ENCODE measurements around the gene DIAPH2.

DIAPH2 gene

GRCh38 chrX:97030463-97030862, 345.8 kb downstream of the DIAPH2 start:
- no peaks in the 10 kb centered on the region for H3K9me3 ChIP-seq (ENCODE audit: control insufficient read depth, low read length)
- WGBS, 2 experiments (ENCODE audit: insufficient coverage in 2 of 2): no CpG with 5 or more reads among the region's 2 CpGs
- H3K36me3 ChIP-seq (ENCODE audit: control insufficient read depth, insufficient read depth, low read length): no peaks in the 10 kb centered on the region
- H3K4me1 ChIP-seq (ENCODE audit: control insufficient read depth, insufficient read depth, low read length, poor library complexity, severe bottlenecking): no peaks in the 10 kb centered on the region
- H3K27ac ChIP-seq (ENCODE audit: low read depth, low read length, severe bottlenecking): no peak overlapping the region
- no peak overlapping the region for H3K4me3 ChIP-seq (ENCODE audit: extremely low read depth, insufficient read depth, low read length, poor library complexity, severe bottlenecking)

- H3K9me3 ChIP-seq (ENCODE audit: control insufficient read depth, low read length): no peaks in the 10 kb centered on the region
- WGBS, 2 experiments (ENCODE audit: insufficient coverage in 2 of 2): no CpG with 5 or more reads among the region's 1 CpG
- no peak overlapping the region for H3K4me3 ChIP-seq (ENCODE audit: extremely low read depth, insufficient read depth, low read length, poor library complexity, severe bottlenecking)
- no peak overlapping the region for H3K27ac ChIP-seq (ENCODE audit: low read depth, low read length, severe bottlenecking)
- H3K36me3 ChIP-seq (ENCODE audit: control insufficient read depth, insufficient read depth, low read length): no peaks in the 10 kb centered on the region
- H3K4me1 ChIP-seq (ENCODE audit: control insufficient read depth, insufficient read depth, low read length, poor library complexity, severe bottlenecking): no peaks in the 10 kb centered on the region
These were observed 346.3 kb downstream of the DIAPH2 start for GRCh38 chrX:97030947-97031346.

GRCh38 chrX:97039363-97040029, 354.9 kb downstream of the DIAPH2 start:
- Histone ChIP-seq H3K9me3 (ENCODE audit: control insufficient read depth, low read length) (no peaks in the 10 kb centered on the region), H3K4me3 (ENCODE audit: extremely low read depth, insufficient read depth, low read length, poor library complexity, severe bottlenecking) (no peak overlapping the region), H3K27ac (ENCODE audit: low read depth, low read length, severe bottlenecking) (no peak overlapping the region), H3K36me3 (ENCODE audit: control insufficient read depth, insufficient read depth, low read length) (no peaks in the 10 kb centered on the region), H3K4me1 (ENCODE audit: control insufficient read depth, insufficient read depth, low read length, poor library complexity, severe bottlenecking) (no peaks in the 10 kb centered on the region)
- 100% methylated on average over 1 of the region's 4 CpGs; no CpG with 5 or more reads in 1 of the 2 experiments for WGBS, 2 experiments (ENCODE audit: insufficient coverage in 2 of 2)

- no peaks in the 10 kb centered on the region for H3K36me3 ChIP-seq (ENCODE audit: control insufficient read depth, insufficient read depth, low read length)
- no peaks in the 10 kb centered on the region for H3K4me1 ChIP-seq (ENCODE audit: control insufficient read depth, insufficient read depth, low read length, poor library complexity, severe bottlenecking)
- H3K27ac ChIP-seq (ENCODE audit: low read depth, low read length, severe bottlenecking): no peak overlapping the region
- no peak overlapping the region for H3K4me3 ChIP-seq (ENCODE audit: extremely low read depth, insufficient read depth, low read length, poor library complexity, severe bottlenecking)
- 83 to 100% methylated on average over 1 of the region's 1 CpG for WGBS, 2 experiments (ENCODE audit: insufficient coverage in 2 of 2)
- H3K9me3 ChIP-seq (ENCODE audit: control insufficient read depth, low read length): no peaks in the 10 kb centered on the region
These were observed 360.8 kb downstream of the DIAPH2 start for GRCh38 chrX:97045470-97045869.

GRCh38 chrX:97046867-97047266, 362.2 kb downstream of the DIAPH2 start:
- no peaks in the 10 kb centered on the region for H3K9me3 ChIP-seq (ENCODE audit: control insufficient read depth, low read length)
- no peaks in the 10 kb centered on the region for H3K4me1 ChIP-seq (ENCODE audit: control insufficient read depth, insufficient read depth, low read length, poor library complexity, severe bottlenecking)
- H3K27ac ChIP-seq (ENCODE audit: low read depth, low read length, severe bottlenecking): no peak overlapping the region
- no peaks in the 10 kb centered on the region for H3K36me3 ChIP-seq (ENCODE audit: control insufficient read depth, insufficient read depth, low read length)
- WGBS, 2 experiments (ENCODE audit: insufficient coverage in 2 of 2): 93% methylated on average over 2 of the region's 3 CpGs; no CpG with 5 or more reads in 1 of the 2 experiments
- H3K4me3 ChIP-seq (ENCODE audit: extremely low read depth, insufficient read depth, low read length, poor library complexity, severe bottlenecking): no peak overlapping the region

- H3K27ac ChIP-seq (ENCODE audit: low read depth, low read length, severe bottlenecking): no peak overlapping the region
- whole genome bisulfite sequencing, 2 experiments (ENCODE audit: insufficient coverage in 2 of 2): no CpG with 5 or more reads among the region's 2 CpGs
- H3K9me3 ChIP-seq (ENCODE audit: control insufficient read depth, low read length): no peaks in the 10 kb centered on the region
- no peaks in the 10 kb centered on the region for H3K36me3 ChIP-seq (ENCODE audit: control insufficient read depth, insufficient read depth, low read length)
- H3K4me3 ChIP-seq (ENCODE audit: extremely low read depth, insufficient read depth, low read length, poor library complexity, severe bottlenecking): no peak overlapping the region
- H3K4me1 ChIP-seq (ENCODE audit: control insufficient read depth, insufficient read depth, low read length, poor library complexity, severe bottlenecking): no peaks in the 10 kb centered on the region
These were observed 365.8 kb downstream of the DIAPH2 start for GRCh38 chrX:97050392-97050791.

GRCh38 chrX:97057349-97057909, 372.8 kb downstream of the DIAPH2 start:
- H3K4me1 ChIP-seq (ENCODE audit: control insufficient read depth, insufficient read depth, low read length, poor library complexity, severe bottlenecking): no peaks in the 10 kb centered on the region
- no peak overlapping the region for H3K4me3 ChIP-seq (ENCODE audit: extremely low read depth, insufficient read depth, low read length, poor library complexity, severe bottlenecking)
- H3K27ac ChIP-seq (ENCODE audit: low read depth, low read length, severe bottlenecking): no peak overlapping the region
- no peaks in the 10 kb centered on the region for H3K9me3 ChIP-seq (ENCODE audit: control insufficient read depth, low read length)
- 100% methylated on average over 1 of the region's 4 CpGs; no CpG with 5 or more reads in 1 of the 2 experiments for WGBS, 2 experiments (ENCODE audit: insufficient coverage in 2 of 2)
- H3K36me3 ChIP-seq (ENCODE audit: control insufficient read depth, insufficient read depth, low read length): no peaks in the 10 kb centered on the region

- Histone ChIP-seq H3K4me1 (ENCODE audit: control insufficient read depth, insufficient read depth, low read length, poor library complexity, severe bottlenecking) (no peaks in the 10 kb centered on the region), H3K36me3 (ENCODE audit: control insufficient read depth, insufficient read depth, low read length) (no peaks in the 10 kb centered on the region), H3K27ac (ENCODE audit: low read depth, low read length, severe bottlenecking) (no peak overlapping the region), H3K4me3 (ENCODE audit: extremely low read depth, insufficient read depth, low read length, poor library complexity, severe bottlenecking) (no peak overlapping the region), H3K9me3 (ENCODE audit: control insufficient read depth, low read length) (no peaks in the 10 kb centered on the region)
- 33% methylated on average over 1 of the region's 4 CpGs; no CpG with 5 or more reads in 1 of the 2 experiments for WGBS, 2 experiments (ENCODE audit: insufficient coverage in 2 of 2)
These were observed 375.4 kb downstream of the DIAPH2 start for GRCh38 chrX:97060020-97060419.

GRCh38 chrX:97065066-97065465, 380.4 kb downstream of the DIAPH2 start:
- WGBS, 2 experiments (ENCODE audit: insufficient coverage in 2 of 2): 100% methylated on average over 1 to 2 of the region's 5 CpGs

GRCh38 chrX:97065973-97066372, 381.3 kb downstream of the DIAPH2 start:
- no peaks in the 10 kb centered on the region for H3K36me3 ChIP-seq (ENCODE audit: control insufficient read depth, insufficient read depth, low read length)
- no peak overlapping the region for H3K4me3 ChIP-seq (ENCODE audit: extremely low read depth, insufficient read depth, low read length, poor library complexity, severe bottlenecking)

More at GRCh38 chrX:97065066-97065465, 380.4 kb downstream of the DIAPH2 start:
- Histone ChIP-seq H3K4me1 (ENCODE audit: control insufficient read depth, insufficient read depth, low read length, poor library complexity, severe bottlenecking) (no peaks in the 10 kb centered on the region), H3K9me3 (ENCODE audit: control insufficient read depth, low read length) (no peaks in the 10 kb centered on the region), H3K36me3 (ENCODE audit: control insufficient read depth, insufficient read depth, low read length) (no peaks in the 10 kb centered on the region), H3K4me3 (ENCODE audit: extremely low read depth, insufficient read depth, low read length, poor library complexity, severe bottlenecking) (no peak overlapping the region), H3K27ac (ENCODE audit: low read depth, low read length, severe bottlenecking) (no peak overlapping the region)

GRCh38 chrX:97066381-97066780, 381.7 kb downstream of the DIAPH2 start:
- H3K4me1 ChIP-seq (ENCODE audit: control insufficient read depth, insufficient read depth, low read length, poor library complexity, severe bottlenecking): no peaks in the 10 kb centered on the region
- no CpG with 5 or more reads among the region's 3 CpGs for WGBS, 2 experiments (ENCODE audit: insufficient coverage in 2 of 2)
- no peak overlapping the region for H3K4me3 ChIP-seq (ENCODE audit: extremely low read depth, insufficient read depth, low read length, poor library complexity, severe bottlenecking)
- no peaks in the 10 kb centered on the region for H3K9me3 ChIP-seq (ENCODE audit: control insufficient read depth, low read length)
- no peaks in the 10 kb centered on the region for H3K36me3 ChIP-seq (ENCODE audit: control insufficient read depth, insufficient read depth, low read length)
- no peak overlapping the region for H3K27ac ChIP-seq (ENCODE audit: low read depth, low read length, severe bottlenecking)

More at GRCh38 chrX:97065973-97066372, 381.3 kb downstream of the DIAPH2 start:
- Histone ChIP-seq H3K9me3 (ENCODE audit: control insufficient read depth, low read length) (no peaks in the 10 kb centered on the region), H3K27ac (ENCODE audit: low read depth, low read length, severe bottlenecking) (no peak overlapping the region), H3K4me1 (ENCODE audit: control insufficient read depth, insufficient read depth, low read length, poor library complexity, severe bottlenecking) (no peaks in the 10 kb centered on the region)
